ENCODE measurements around the gene GCK.
"Not testable (repeated sequence)": the region's sequence is repeated elsewhere in the genome, so short reads cannot be mapped to it uniquely, and the experiment has no call there.

Gene GCK

GRCh38 chr7:44139311-44140010, 49.8 kb downstream of the GCK start:
- DNase-seq, result no peak

GRCh38 chr7:44138698-44139097, 50.5 kb downstream of the GCK start:
- DNase-seq, result no peak

- no peak for DNase-seq
Measured at GRCh38 chr7:44136731-44137130, 52.5 kb downstream of the GCK start.

GRCh38 chr7:44134943-44135628, 54.2 kb downstream of the GCK start:
- DNase-seq, result no peak

GRCh38 chr7:44133295-44133694, 55.9 kb downstream of the GCK start:
- no peak for DNase-seq

GRCh38 chr7:44132039-44132438, 57.2 kb downstream of the GCK start:
- DNase-seq, result no peak

- no peak for DNase-seq
Measured at GRCh38 chr7:44131173-44132029, 57.8 kb downstream of the GCK start.

GRCh38 chr7:44128721-44129582, 60.3 kb downstream of the GCK start:
- DNase-seq, result no peak

- DNase-seq, result no peak
Measured at GRCh38 chr7:44127161-44127560, 62.1 kb downstream of the GCK start.

- DNase-seq, result not testable (repeated sequence)
Measured at GRCh38 chr7:44126574-44126973, 62.7 kb downstream of the GCK start.

- DNase-seq, result no peak
Measured at GRCh38 chr7:44124822-44125202, 64.4 kb downstream of the GCK start.

- DNase-seq, result peak; percentile 96
Measured at GRCh38 chr7:44123190-44124003, 65.8 kb downstream of the GCK start, which contains the start of gene POLD2. POLD2 (minus strand) TSS chr7:44123548; CDS start chr7:44122053, 1,495 bp downstream.

GRCh38 chr7:44122529-44122928, 66.7 kb downstream of the GCK start:
- DNase-seq, result no peak

- DNase-seq, result no peak
Measured at GRCh38 chr7:44121761-44122420, 67.3 kb downstream of the GCK start.

- DNase-seq, result no peak
Measured at GRCh38 chr7:44120395-44120794, 68.8 kb downstream of the GCK start.

GRCh38 chr7:44119829-44120380, 69.3 kb downstream of the GCK start:
- DNase-seq, result no peak

GRCh38 chr7:44117801-44118429, 71.3 kb downstream of the GCK start:
- DNase-seq, result no peak

GRCh38 chr7:44116789-44117666, 72.2 kb downstream of the GCK start:
- DNase-seq, result no peak
